Karpas-422 (cell line): ENCODE data around the gene ZWILCH. TPM values are rescaled to one million over a fixed set of nuclear protein-coding genes. Genes with fewer than 3 reads are reported as not detected.
"Not testable (repeated sequence)": the region's sequence is repeated elsewhere in the genome, so short reads cannot be mapped to it uniquely, and the experiment has no call there.

Experiments
- DNase-seq: peaks from one replicate; pipeline ENCODE4 v3.0.0-alpha.2; 2015
- H2AFZ ChIP-seq: fragments of 200-600 bp; sonication (generic); 2 replicates; pipeline ENCODE4 v1.6.1; 2014; ENCODE audit warnings: antibody characterized with exemption, low read length, mixed read lengths
- H3K27ac ChIP-seq: fragments of 200-600 bp; sonication (generic); 2 replicates; pipeline ENCODE4 v1.5.1; 2014; ENCODE audit warnings: mild to moderate bottlenecking, low read length, moderate library complexity
- H3K27me3 ChIP-seq: fragments of 200-600 bp; sonication (generic); 2 replicates; pipeline ENCODE4 v1.6.1; 2014; ENCODE audit warnings: low read length, mixed read lengths
- H3K36me3 ChIP-seq: fragments of 200-600 bp; sonication (generic); 2 replicates; pipeline ENCODE4 v1.6.1; 2014; ENCODE audit warnings: low read length, mixed read lengths; ENCODE audit not compliant: insufficient read depth
- H3K4me1 ChIP-seq: fragments of 200-600 bp; sonication (generic); 2 replicates; pipeline ENCODE4 v1.6.1; 2014; ENCODE audit warnings: mild to moderate bottlenecking, low read length, mixed read lengths
- H3K4me2 ChIP-seq: fragments of 200-600 bp; sonication (generic); 2 replicates; pipeline ENCODE4 v1.6.1; 2014; ENCODE audit warnings: low read length, low read depth, mild to moderate bottlenecking; ENCODE audit not compliant: poor library complexity, severe bottlenecking
- H3K4me3 ChIP-seq: fragments of 200-600 bp; sonication (generic); 2 replicates; pipeline ENCODE4 v1.5.1; 2014; ENCODE audit warnings: mild to moderate bottlenecking, antibody characterized with exemption, low read length, mixed read lengths
- H3K79me2 ChIP-seq: fragments of 200-600 bp; sonication (generic); 2 replicates; pipeline ENCODE4 v1.6.1; 2014; ENCODE audit warnings: mild to moderate bottlenecking, low read length, mixed read lengths
- H3K9ac ChIP-seq: fragments of 200-600 bp; sonication (generic); 2 replicates; pipeline ENCODE4 v1.6.0; 2014; ENCODE audit warnings: low read length
- H3K9me2 ChIP-seq: fragments of 200-600 bp; sonication (generic), shearing (Covaris generic); replicated peaks from 2 replicates; pipeline ENCODE4 v1.6.0; 2014; ENCODE audit warnings: mild to moderate bottlenecking, low read length, moderate library complexity; ENCODE audit not compliant: insufficient read depth
- H3K9me3 ChIP-seq: fragments of 300-700, 200-600 bp; sonication (generic); 2 replicates; pipeline ENCODE4 v1.6.1; 2014; ENCODE audit warnings: low read length, mixed read lengths
- H4K20me1 ChIP-seq: fragments of 200-600 bp; sonication (generic); 2 replicates; pipeline ENCODE4 v1.6.1; 2014; ENCODE audit warnings: mild to moderate bottlenecking, antibody characterized with exemption, low read length, low read depth; ENCODE audit not compliant: insufficient read depth
- total RNA-seq: library from RNA; depleted of rRNA; stranded (reverse); fragments of >200 nt; shearing (Covaris generic); gene quantifications from 2 replicates; pipeline ENCODE4 v1.2.3, GENCODE V29; 2014; ENCODE audit warnings: low replicate concordance

The ZWILCH gene
- total RNA-seq, 1 experiment from 2014 or later: 20.8 TPM

DNA sequence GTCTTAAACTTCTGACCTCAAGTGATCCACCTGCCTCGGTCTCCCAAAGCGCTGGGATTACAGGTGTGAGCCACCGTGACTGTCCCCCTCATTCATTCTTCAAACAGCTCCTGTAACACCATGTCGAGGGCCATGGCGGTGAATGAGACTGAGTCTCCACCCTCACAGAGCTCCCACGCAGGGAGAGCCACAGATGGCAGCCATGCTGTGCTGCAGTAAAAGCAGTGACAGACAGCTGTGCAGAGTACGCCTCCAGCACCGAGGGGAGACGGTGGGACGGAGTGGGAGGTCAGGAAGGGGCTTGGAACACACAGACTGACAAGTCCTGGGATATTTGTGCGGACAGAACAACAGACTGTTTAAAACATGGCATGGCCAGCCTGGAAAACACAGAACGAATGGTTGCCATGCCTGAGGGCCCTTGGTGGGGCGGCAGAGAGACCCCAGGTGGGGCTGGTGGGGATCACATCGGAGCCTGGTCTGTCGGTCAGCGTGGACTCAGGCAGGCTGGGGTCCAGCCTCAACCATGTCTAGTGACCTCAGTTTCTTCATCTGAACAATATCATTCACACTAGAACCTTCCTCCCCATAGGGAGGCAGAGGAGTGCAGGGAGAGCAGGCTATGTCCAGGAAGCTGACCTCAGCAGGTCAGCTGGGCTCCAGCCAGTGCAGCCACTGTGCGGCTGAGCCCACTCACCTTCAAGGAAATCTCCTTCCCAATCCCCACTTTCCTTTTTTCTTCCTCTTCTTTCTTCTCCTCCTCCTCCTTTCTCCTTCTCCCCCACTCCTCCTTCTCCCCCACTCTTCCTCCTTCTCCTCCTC, 81.2 kb downstream of the ZWILCH start:
- Histone ChIP-seq H3K36me3 (no peaks in the 10 kb centered on the region), H2AFZ (no peak overlapping the region), H3K4me1 (no peaks in the 10 kb centered on the region; the same call in 1 of the 2 replicates), H3K79me2 (no peaks in the 10 kb centered on the region), H3K27me3 (no peaks in the 10 kb centered on the region), H3K4me3 (no peak overlapping the region), H3K9me3 (no peaks in the 10 kb centered on the region), H3K9ac (no peak overlapping the region), H4K20me1 (no peaks in the 10 kb centered on the region), H3K9me2 (no peaks in the 10 kb centered on the region), H3K27ac (no peak overlapping the region), H3K4me2 (no peak overlapping the region)
- DNase-seq: no peak

DNA sequence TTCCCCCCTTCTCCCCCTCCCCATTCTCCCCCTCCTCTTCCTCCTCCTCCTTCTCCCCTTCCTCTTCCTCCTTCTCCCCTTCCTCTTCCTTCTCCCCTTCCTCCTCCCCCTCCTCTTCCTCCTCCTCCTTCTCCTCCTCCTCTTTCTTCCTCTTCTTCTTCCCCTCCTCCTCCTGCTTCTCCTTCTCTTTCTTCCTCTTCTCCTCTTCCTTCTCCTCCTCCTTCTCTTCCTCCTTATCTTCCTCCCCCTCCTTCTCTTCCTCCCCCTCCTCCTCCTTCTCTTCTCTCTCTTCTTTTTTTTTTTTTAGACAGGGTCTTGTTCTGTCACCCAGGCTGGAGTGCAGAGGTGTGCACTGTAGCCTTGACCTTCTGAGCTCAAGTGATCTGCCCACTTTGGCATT, 81.9 kb downstream of the ZWILCH start:
- no peaks in the 10 kb centered on the region for H3K36me3 ChIP-seq

DNA sequence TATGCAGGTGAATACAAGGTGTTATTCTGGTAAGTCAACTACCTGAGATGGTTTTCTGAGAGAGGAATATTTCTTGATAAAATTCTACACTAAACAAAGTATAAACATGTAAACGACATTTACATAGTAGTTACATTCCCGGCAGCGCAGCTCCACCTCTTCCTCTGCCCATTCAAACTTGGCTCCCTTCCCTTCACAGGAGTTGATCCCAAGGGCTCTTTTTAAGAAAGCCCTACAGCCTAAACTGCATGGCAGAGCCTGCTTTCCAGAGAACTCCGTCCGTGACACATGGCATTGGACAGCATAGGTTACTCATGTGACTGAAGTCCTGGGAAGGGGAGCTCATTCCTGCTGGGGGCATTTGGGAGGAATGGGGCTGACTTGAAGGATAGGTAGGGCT, 82.6 kb downstream of the ZWILCH start:
- Histone ChIP-seq H3K36me3 (no peaks in the 10 kb centered on the region), H3K79me2 (no peaks in the 10 kb centered on the region), H3K4me1 (no peaks in the 10 kb centered on the region; the same call in 1 of the 2 replicates), H3K9me3 (no peaks in the 10 kb centered on the region), H3K4me2 (no peak overlapping the region), H3K27ac (no peak overlapping the region), H3K9me2 (no peaks in the 10 kb centered on the region), H4K20me1 (no peaks in the 10 kb centered on the region), H2AFZ (no peak overlapping the region), H3K27me3 (no peaks in the 10 kb centered on the region), H3K4me3 (no peak overlapping the region), H3K9ac (no peak overlapping the region)
- DNase-seq: no peak

More for the DNA sequence above, 81.9 kb downstream of the ZWILCH start:
- DNase-seq: no peak
- H3K9me3 ChIP-seq: no peaks in the 10 kb centered on the region
- no peak overlapping the region for H3K27ac ChIP-seq
- no peak overlapping the region for H3K4me3 ChIP-seq
- no peaks in the 10 kb centered on the region for H4K20me1 ChIP-seq
- no peaks in the 10 kb centered on the region; the same call in 1 of the 2 replicates for H3K4me1 ChIP-seq
- no peak overlapping the region for H2AFZ ChIP-seq
- H3K9ac ChIP-seq: no peak overlapping the region
- no peaks in the 10 kb centered on the region for H3K9me2 ChIP-seq
- no peak overlapping the region for H3K4me2 ChIP-seq
- H3K79me2 ChIP-seq: no peaks in the 10 kb centered on the region
- H3K27me3 ChIP-seq: no peaks in the 10 kb centered on the region

DNA sequence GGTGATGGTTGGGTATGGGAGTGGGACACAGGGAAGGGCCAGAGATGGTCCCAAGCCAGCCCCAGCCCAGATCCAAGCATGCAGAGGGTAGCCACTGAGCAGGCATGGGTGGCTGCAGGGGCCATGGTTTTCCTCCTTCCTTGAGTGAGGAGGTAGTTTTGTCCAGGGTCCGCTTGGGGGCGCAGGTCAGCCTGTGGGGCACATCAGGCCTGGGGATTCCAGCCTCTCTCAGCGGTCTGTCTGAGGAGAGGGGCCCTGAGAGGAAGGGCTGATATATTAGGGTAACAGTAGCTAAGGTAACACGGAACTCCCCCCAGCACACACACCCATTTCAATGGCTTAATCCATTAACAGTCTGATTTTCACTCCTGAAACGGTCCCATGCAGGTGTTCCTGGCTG, 83.4 kb downstream of the ZWILCH start:
- peak; percentile 73 for DNase-seq
- no peaks in the 10 kb centered on the region for H3K9me3 ChIP-seq
- no peaks in the 10 kb centered on the region for H3K36me3 ChIP-seq
- no peak overlapping the region for H3K4me3 ChIP-seq
- no peaks in the 10 kb centered on the region for H3K9me2 ChIP-seq
- H3K4me2 ChIP-seq: no peak overlapping the region
- H3K27me3 ChIP-seq: no peaks in the 10 kb centered on the region
- no peak overlapping the region for H3K9ac ChIP-seq
- H3K27ac ChIP-seq: no peak overlapping the region
- no peaks in the 10 kb centered on the region; the same call in 1 of the 2 replicates for H3K4me1 ChIP-seq
- no peaks in the 10 kb centered on the region for H4K20me1 ChIP-seq
- H2AFZ ChIP-seq: no peak overlapping the region
- no peaks in the 10 kb centered on the region for H3K79me2 ChIP-seq

DNA sequence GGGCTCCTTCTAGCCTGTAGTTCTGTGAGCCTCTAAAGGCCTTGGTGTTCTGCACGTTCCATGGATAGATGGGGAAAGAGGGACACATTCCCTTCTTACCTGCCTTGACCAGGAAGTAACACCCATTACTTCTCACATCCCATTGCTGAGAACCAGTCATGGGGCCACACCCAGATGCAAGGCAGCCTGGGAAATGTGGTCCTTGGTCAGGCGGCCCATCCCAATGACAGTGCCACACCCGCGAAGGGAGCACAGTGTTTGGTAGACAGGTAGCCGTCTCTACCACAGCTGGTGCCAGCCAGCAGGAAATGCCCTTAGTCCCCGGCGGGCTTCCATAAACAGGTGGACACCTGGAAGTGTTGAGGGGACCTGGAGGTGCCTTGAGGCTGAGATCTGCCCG, 83.8 kb downstream of the ZWILCH start:
- peak; percentile 51 for DNase-seq
- Histone ChIP-seq H3K79me2 (no peaks in the 10 kb centered on the region), H3K4me2 (no peak overlapping the region)

DNA sequence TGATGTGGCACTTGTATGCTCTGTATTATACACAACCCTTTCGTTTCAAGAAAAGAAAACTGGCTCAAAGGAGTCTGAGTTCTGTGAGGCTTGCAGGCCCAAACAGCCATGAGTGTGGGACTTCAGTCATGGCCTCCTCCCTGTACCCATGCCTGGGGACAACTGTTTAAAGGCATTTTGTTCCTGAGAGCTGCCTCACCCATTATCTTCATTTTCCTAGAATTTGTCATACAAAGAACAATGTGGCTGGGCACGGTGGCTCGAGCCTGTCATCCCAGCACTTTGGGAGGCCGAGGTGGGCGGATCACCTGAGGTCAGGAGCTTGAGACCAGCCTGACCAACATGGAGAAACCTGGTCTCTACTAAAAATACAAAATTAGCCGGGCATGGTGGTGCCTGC, 84.3 kb downstream of the ZWILCH start:
- not testable (repeated sequence) for H3K4me1 ChIP-seq, H3K27me3 ChIP-seq, H3K4me3 ChIP-seq, H3K9ac ChIP-seq, H3K9me3 ChIP-seq, H3K36me3 ChIP-seq, H2AFZ ChIP-seq, H3K27ac ChIP-seq, H3K9me2 ChIP-seq, H4K20me1 ChIP-seq, H3K4me2 ChIP-seq, H3K79me2 ChIP-seq, DNase-seq

More for the DNA sequence above, 83.8 kb downstream of the ZWILCH start:
- no peaks in the 10 kb centered on the region for H4K20me1 ChIP-seq
- H3K4me1 ChIP-seq: no peaks in the 10 kb centered on the region; the same call in 1 of the 2 replicates
- no peak overlapping the region for H3K27ac ChIP-seq
- H3K36me3 ChIP-seq: no peaks in the 10 kb centered on the region
- H2AFZ ChIP-seq: no peak overlapping the region
- H3K9ac ChIP-seq: no peak overlapping the region
- no peaks in the 10 kb centered on the region for H3K9me3 ChIP-seq
- H3K27me3 ChIP-seq: no peaks in the 10 kb centered on the region
- no peak overlapping the region for H3K4me3 ChIP-seq
- H3K9me2 ChIP-seq: no peaks in the 10 kb centered on the region

DNA sequence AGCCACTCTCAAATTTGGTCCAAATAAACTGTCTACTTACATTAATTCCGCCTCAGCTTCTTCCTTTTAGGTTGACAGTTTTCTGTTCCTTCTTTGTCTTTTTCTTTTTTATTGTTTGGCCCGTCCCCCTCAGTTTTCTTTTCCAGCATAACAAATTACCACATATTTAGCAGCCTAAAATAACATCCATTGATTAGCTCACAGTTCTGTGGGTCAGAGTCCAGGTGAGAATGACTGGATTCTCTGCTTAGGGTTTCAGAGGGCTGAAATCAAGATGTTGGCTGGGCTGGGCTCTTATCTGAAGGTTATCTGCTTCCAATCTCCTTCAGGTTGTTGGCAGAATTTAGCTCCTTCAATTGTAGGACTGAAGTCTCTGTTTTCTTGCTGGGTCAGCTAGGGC, 85.3 kb downstream of the ZWILCH start:
- no peak overlapping the region for H3K4me3 ChIP-seq
- no peaks in the 10 kb centered on the region for H3K27me3 ChIP-seq
- H3K9ac ChIP-seq: no peak overlapping the region
- H3K27ac ChIP-seq: no peak overlapping the region
- H3K4me2 ChIP-seq: no peak overlapping the region
- DNase-seq: no peak
- no peak overlapping the region for H2AFZ ChIP-seq
- no peaks in the 10 kb centered on the region; the same call in 1 of the 2 replicates for H3K4me1 ChIP-seq
- H4K20me1 ChIP-seq: no peaks in the 10 kb centered on the region
- H3K9me2 ChIP-seq: no peaks in the 10 kb centered on the region
- H3K79me2 ChIP-seq: no peaks in the 10 kb centered on the region
- H3K36me3 ChIP-seq: no peaks in the 10 kb centered on the region
- no peaks in the 10 kb centered on the region for H3K9me3 ChIP-seq

DNA sequence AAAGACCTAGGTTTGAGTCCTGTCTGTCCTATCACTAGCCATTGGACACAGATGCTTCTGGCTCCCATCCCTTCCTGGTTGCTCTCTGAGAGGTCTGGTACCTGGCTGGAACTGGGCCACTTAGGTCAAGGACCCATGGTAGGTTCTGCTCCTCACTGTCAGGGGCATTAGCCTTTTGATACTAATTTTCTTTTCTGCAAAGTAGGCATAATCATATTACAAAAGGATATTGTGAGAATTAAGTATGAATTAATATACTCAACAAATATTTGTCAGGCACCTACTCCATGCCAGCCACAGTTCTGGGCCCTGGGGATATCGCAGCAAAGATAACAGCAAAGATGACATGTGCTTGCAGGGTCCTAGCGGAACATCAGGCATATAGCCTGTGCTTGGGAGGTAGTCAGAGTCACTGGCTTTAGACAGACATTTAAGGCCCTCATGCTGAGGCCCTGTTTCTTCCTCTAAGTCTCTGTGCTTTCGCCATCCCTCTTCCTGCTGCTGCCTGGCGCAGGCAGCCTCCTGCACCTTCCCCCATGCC, 86.3 kb downstream of the ZWILCH start:
- no peaks in the 10 kb centered on the region for H3K9me2 ChIP-seq
- no peaks in the 10 kb centered on the region for H3K27me3 ChIP-seq
- DNase-seq: no peak
- no peak overlapping the region for H2AFZ ChIP-seq
- no peaks in the 10 kb centered on the region for H3K79me2 ChIP-seq
- no peak overlapping the region for H3K27ac ChIP-seq
- no peaks in the 10 kb centered on the region; the same call in 1 of the 2 replicates for H3K4me1 ChIP-seq
- H4K20me1 ChIP-seq: no peaks in the 10 kb centered on the region
- no peak overlapping the region for H3K9ac ChIP-seq
- H3K9me3 ChIP-seq: no peaks in the 10 kb centered on the region
- H3K36me3 ChIP-seq: no peaks in the 10 kb centered on the region
- H3K4me3 ChIP-seq: no peak overlapping the region
- no peak overlapping the region for H3K4me2 ChIP-seq
